Endometrium (tissue), 2 donors: ENCODE results near the gene ATP5ME.
"Not testable (repeated sequence)": the region's sequence is repeated elsewhere in the genome, so short reads cannot be mapped to it uniquely, and the experiment has no call there.

Experiments
- FAIRE-seq: peaks from 2 replicates; lab custom pipeline; 2012; peaks lifted over from hg19 to GRCh38; lab: Jason Lieb, UNC
- donor health status: control.
- donor health status: control.

The ATP5ME gene

GRCh38 chr4:683247-683897 is 9.3 kb upstream of the ATP5ME start:
- FAIRE-seq: no peak

- no peak for FAIRE-seq
Observed at GRCh38 chr4:682490-683172, 8.6 kb upstream of the ATP5ME start.

- no peak for FAIRE-seq
Observed at GRCh38 chr4:681736-682451, 7.8 kb upstream of the ATP5ME start.

- no peak for FAIRE-seq
Observed at GRCh38 chr4:680928-681645, 7.0 kb upstream of the ATP5ME start.

- FAIRE-seq: no peak
Observed at GRCh38 chr4:680551-680927, 6.5 kb upstream of the ATP5ME start.

- FAIRE-seq: no peak
Observed at GRCh38 chr4:680091-680490, 6.0 kb upstream of the ATP5ME start.

- no peak for FAIRE-seq
Observed at GRCh38 chr4:679629-680028, 5.6 kb upstream of the ATP5ME start.

- FAIRE-seq: no peak
Observed at GRCh38 chr4:679104-679481, 5.0 kb upstream of the ATP5ME start.

- FAIRE-seq: no peak
Observed at GRCh38 chr4:678331-679103, 4.4 kb upstream of the ATP5ME start.

- FAIRE-seq: no peak
Observed at GRCh38 chr4:677431-678293, 3.6 kb upstream of the ATP5ME start.

- FAIRE-seq: no peak
Observed at GRCh38 chr4:676871-677235, 2.8 kb upstream of the ATP5ME start.

GRCh38 chr4:675980-676870 is 2.1 kb upstream of the ATP5ME start:
- no peak for FAIRE-seq

- no peak for FAIRE-seq
Observed at GRCh38 chr4:675036-675882, 1.2 kb upstream of the ATP5ME start.

- no peak for FAIRE-seq
Observed at GRCh38 chr4:673349-674091, 556 bp downstream of the ATP5ME start.

GRCh38 chr4:671769-672168 is 2.3 kb downstream of the ATP5ME start:
- FAIRE-seq: no peak

GRCh38 chr4:669806-670559 is 4.1 kb downstream of the ATP5ME start:
- FAIRE-seq: not testable (repeated sequence)

GRCh38 chr4:668219-668618 is 5.9 kb downstream of the ATP5ME start:
- not testable (repeated sequence) for FAIRE-seq

- FAIRE-seq: no peak
Observed at GRCh38 chr4:667545-667925, 6.5 kb downstream of the ATP5ME start.
